HepG2 (cell line): ENCODE data around the gene COBLL1. TPM values are rescaled to one million over a fixed set of nuclear protein-coding genes. Genes with fewer than 3 reads are reported as not detected.

Source experiments
- ARHGAP35 ChIP-seq: sonication (generic); formaldehyde crosslinking; IDR thresholded peaks from 2 replicates; pipeline ENCODE4 v1.9.0; 2022; ENCODE audit warnings: mild to moderate bottlenecking, inconsistent platforms, moderate library complexity, missing genetic modification reagents, borderline replicate concordance
- ATF2 ChIP-seq: sonication (generic); formaldehyde crosslinking; IDR thresholded peaks from 2 replicates; pipeline ENCODE4 v1.4.0; 2020; ENCODE audit warnings: missing genetic modification reagents
- ATF5 ChIP-seq: sonication (generic); formaldehyde crosslinking; IDR thresholded peaks from 2 replicates; pipeline ENCODE4 v1.4.0; 2020; ENCODE audit warnings: mild to moderate bottlenecking, low read depth, missing genetic modification reagents
- CREBL2 ChIP-seq: sonication (generic); formaldehyde crosslinking; IDR thresholded peaks from 2 replicates; pipeline ENCODE4 v1.8.1; 2023; ENCODE audit warnings: missing genetic modification reagents, mild to moderate bottlenecking, borderline replicate concordance
- HDAC1 ChIP-seq: sonication (generic); formaldehyde crosslinking; IDR thresholded peaks from 2 replicates; pipeline ENCODE4 v1.5.1; 2020; ENCODE audit warnings: mild to moderate bottlenecking, missing genetic modification reagents
- HMGXB3 ChIP-seq: sonication (generic); formaldehyde crosslinking; IDR thresholded peaks from 2 replicates; pipeline ENCODE4 v1.4.0; 2020; ENCODE audit warnings: missing genetic modification reagents, borderline replicate concordance
- MAF1 ChIP-seq: sonication (generic); formaldehyde crosslinking; IDR thresholded peaks from 2 replicates; pipeline ENCODE4 v1.5.0; 2020; ENCODE audit warnings: missing genetic modification reagents, borderline replicate concordance
- MED13 ChIP-seq: sonication (generic); formaldehyde crosslinking; IDR thresholded peaks from 2 replicates; pipeline ENCODE4 v1.5.0; 2020; ENCODE audit warnings: missing genetic modification reagents
- NFE2L2 ChIP-seq: fragments of 150-350 bp; IDR thresholded peaks from 2 replicates; pipeline ENCODE4 v1.6.1; 2014; ENCODE audit warnings: low read length
- SKIL ChIP-seq: sonication (generic); formaldehyde crosslinking; IDR thresholded peaks from 2 replicates; pipeline ENCODE4 v1.8.0; 2022; ENCODE audit warnings: missing genetic modification reagents, mild to moderate bottlenecking, moderate library complexity, borderline replicate concordance
- SP4 ChIP-seq: sonication (generic); formaldehyde crosslinking; IDR thresholded peaks from 2 replicates; pipeline ENCODE4 v1.8.1; 2023; ENCODE audit warnings: mild to moderate bottlenecking, missing genetic modification reagents
- ZBTB43 ChIP-seq: sonication (generic); formaldehyde crosslinking; conservative IDR thresholded peaks from 2 replicates; pipeline ENCODE4 v1.4.0; 2020; ENCODE audit warnings: missing genetic modification reagents
- ZGPAT ChIP-seq: IDR thresholded peaks from 2 replicates; pipeline ENCODE4 v1.6.1; 2016; ENCODE audit warnings: mild to moderate bottlenecking
- ZNF20 ChIP-seq: sonication (generic); formaldehyde crosslinking; IDR thresholded peaks from 2 replicates; pipeline ENCODE4 v1.4.0; 2020; ENCODE audit warnings: mild to moderate bottlenecking, moderate library complexity, missing genetic modification reagents
- ZNF30 ChIP-seq: sonication (generic); formaldehyde crosslinking; IDR thresholded peaks from 2 replicates; pipeline ENCODE4 v1.5.0; 2020; ENCODE audit warnings: mild to moderate bottlenecking, missing genetic modification reagents
- ZNF543 ChIP-seq: sonication (generic); formaldehyde crosslinking; IDR thresholded peaks from 2 replicates; pipeline ENCODE4 v1.4.0; 2020; ENCODE audit warnings: mild to moderate bottlenecking, missing genetic modification reagents
- ZNF713 ChIP-seq: sonication (generic); formaldehyde crosslinking; IDR thresholded peaks from 2 replicates; pipeline ENCODE4 v1.4.0; 2020; ENCODE audit warnings: mild to moderate bottlenecking, missing genetic modification reagents
- ZNF720 ChIP-seq: sonication (generic); formaldehyde crosslinking; IDR thresholded peaks from 2 replicates; pipeline ENCODE4 v1.4.0; 2020; ENCODE audit warnings: missing genetic modification reagents
- polyA plus RNA-seq, 8 experiments: library from polyadenylated mRNA; depleted of rRNA in 3 of 8; stranded (reverse) in 7 of 8; unstranded in 1 of 8; fragments of >200 nt; fragmentation: Illumina TruSeq in 4 of 8; extraction: Trizol in 4 of 8; gene quantifications; 2 replicates each; pipeline versions ENCODE4 v1.2.1 to v1.2.3, GENCODE V29; 2011 to 2016; ENCODE audit warnings: low read depth in 4 of 8, missing spikeins in 1 of 8, mixed read lengths in 1 of 8; ENCODE audit not compliant: insufficient read depth in 1 of 8
- total RNA-seq, 5 experiments: library from RNA; depleted of rRNA; stranded (reverse); fragments of >200 nt; fragmentation: Illumina TruSeq; extraction: Trizol; gene quantifications; 2 replicates each; pipeline ENCODE4 v1.2.3, GENCODE V29; 2016; ENCODE audit warnings: low read depth in 1 of 5

Gene COBLL1
- total and polyA plus RNA-seq, 2 of the 13 experiments (the other 11 are each of a cell fraction or from before 2014, with no cell fraction given): 32.6 to 86.8 TPM

- TF ChIP-seq ZNF720 (CRISPR knock-in tag) (no peak), CREBL2 (CRISPR knock-in tag) (no peak), ZGPAT (CRISPR knock-in tag) (peak; percentile 87), ZNF30 (0 out of 2 replicates have a peak, but pooled peaks have one; percentile 38), ARHGAP35 (peak; percentile 19; the same call in 1 of the 2 replicates), HMGXB3 (CRISPR knock-in tag) (peak; percentile 37; the same call in 1 of the 2 replicates), ATF5 (CRISPR knock-in tag) (no peak), ATF2 (CRISPR knock-in tag) (peak; percentile 84), SKIL (CRISPR knock-in tag) (no peak), SP4 (CRISPR knock-in tag) (peak; percentile 5; the same call in 1 of the 2 replicates), NFE2L2 (no peak), MED13 (peak; percentile 97), MAF1 (CRISPR knock-in tag) (0 out of 2 replicates have a peak, but pooled peaks have one; percentile 51), HDAC1 (CRISPR knock-in tag) (peak; percentile 98), ZNF713 (no peak), ZNF20 (CRISPR knock-in tag) (no peak), ZNF543 (CRISPR knock-in tag) (peak; percentile 85), ZBTB43 (CRISPR knock-in tag) (no peak)
These were observed 1.1 kb downstream of the COBLL1 start (continued) for GRCh38 chr2:164840458-164840929.
